OCI-LY1 (cell line): ENCODE measurements around the gene EIF1B.

Experiments
- H2AFZ ChIP-seq: fragments of 200-600 bp; sonication (generic), shearing (Covaris generic); 2 replicates; pipeline ENCODE4 v1.6.0; 2014; ENCODE audit warnings: antibody characterized with exemption, mild to moderate bottlenecking, low read length
- H3F3A ChIP-seq: fragments of 200-600 bp; sonication (generic), shearing (Covaris generic); 2 replicates; pipeline ENCODE4 v1.6.0; 2014; ENCODE audit warnings: mild to moderate bottlenecking, antibody characterized with exemption, low read length, moderate library complexity; ENCODE audit not compliant: insufficient read depth
- H3K27ac ChIP-seq: fragments of 200-600 bp; sonication (generic); 2 replicates; pipeline ENCODE4 v1.5.1; 2014; ENCODE audit warnings: low read length, mixed run types, mild to moderate bottlenecking, low read depth; ENCODE audit not compliant: poor library complexity, severe bottlenecking
- H3K27me3 ChIP-seq: fragments of 200-600 bp; sonication (generic); 2 replicates; pipeline ENCODE4 v1.6.0; 2014; ENCODE audit warnings: antibody characterized with exemption, mild to moderate bottlenecking, low read length, moderate library complexity; ENCODE audit not compliant: insufficient read depth
- H3K36me3 ChIP-seq: fragments of 200-600 bp; sonication (generic); 2 replicates; pipeline ENCODE4 v1.6.1; 2014; ENCODE audit warnings: mild to moderate bottlenecking, antibody characterized with exemption, low read length, moderate library complexity, mixed read lengths; ENCODE audit not compliant: insufficient read depth
- H3K4me1 ChIP-seq: fragments of 200-600 bp; sonication (generic); 2 replicates; pipeline ENCODE4 v1.5.1; 2014; ENCODE audit warnings: mild to moderate bottlenecking, low read length, moderate library complexity; ENCODE audit not compliant: insufficient read depth, severe bottlenecking
- H3K4me2 ChIP-seq: fragments of 200-600 bp; sonication (generic), shearing (Covaris generic); 2 replicates; pipeline ENCODE4 v1.6.1; 2014; ENCODE audit warnings: low read length
- H3K4me3 ChIP-seq: fragments of 200-600 bp; sonication (generic); 2 replicates; pipeline ENCODE4 v1.5.1; 2014; ENCODE audit warnings: low read length, low read depth, mild to moderate bottlenecking, mixed read lengths; ENCODE audit not compliant: poor library complexity, severe bottlenecking
- H3K79me2 ChIP-seq: fragments of 200-600 bp; shearing (Covaris generic); 2 replicates; pipeline ENCODE4 v1.6.1; 2016; ENCODE audit warnings: mixed run types, low read length, mixed read lengths; ENCODE audit not compliant: insufficient read depth
- H3K9ac ChIP-seq: fragments of 200-600 bp; sonication (generic), shearing (Covaris generic); 2 replicates; pipeline ENCODE4 v1.6.1; 2014; ENCODE audit warnings: mild to moderate bottlenecking, low read length, mixed read lengths
- H3K9me2 ChIP-seq: fragments of 200-600 bp; sonication (generic), shearing (Covaris generic); 2 replicates; pipeline ENCODE4 v1.6.1; 2014; ENCODE audit warnings: low read depth, mild to moderate bottlenecking, low read length, mixed read lengths
- H3K9me3 ChIP-seq: fragments of 200-600 bp; shearing (Covaris generic); 2 replicates; pipeline ENCODE4 v1.6.1; 2014; ENCODE audit warnings: low read length, mixed read lengths
- H4K20me1 ChIP-seq: fragments of 200-600 bp; sonication (generic), shearing (Covaris generic); 2 replicates; pipeline ENCODE4 v1.6.0; 2016; ENCODE audit warnings: mild to moderate bottlenecking, low read length; ENCODE audit not compliant: insufficient read depth
- CTCF ChIP-seq: fragments of 200-600 bp; sonication (generic), shearing (Covaris generic); IDR thresholded peaks from 2 replicates; pipeline ENCODE4 v1.5.1; 2017; ENCODE audit warnings: mild to moderate bottlenecking, antibody characterized with exemption, low read length, moderate library complexity, mixed read lengths
- EZH2 ChIP-seq: fragments of 200-600 bp; sonication (generic), shearing (Covaris generic); IDR thresholded peaks from 2 replicates; pipeline ENCODE4 v1.8.0; 2017; ENCODE audit warnings: borderline replicate concordance, mixed run types, mild to moderate bottlenecking, antibody characterized with exemption, low read length, moderate library complexity, mixed read lengths

Gene EIF1B

GRCh38 chr3:40329071-40329470, 19.6 kb downstream of the EIF1B start:
- H4K20me1 ChIP-seq: no peaks in the 10 kb centered on the region
- no peak overlapping the region for H3K27ac ChIP-seq
- TF ChIP-seq EZH2 (no peak), CTCF (no peak)
- no peaks in the 10 kb centered on the region for H3K79me2 ChIP-seq
- H3K4me1 ChIP-seq: peaks cover 9% of the 10 kb centered on the region
- H3K9me2 ChIP-seq: no peaks in the 10 kb centered on the region
- no peak overlapping the region for H3K9ac ChIP-seq
- no peak overlapping the region for H2AFZ ChIP-seq
- H3K4me3 ChIP-seq: no peak overlapping the region
- H3K9me3 ChIP-seq: no peaks in the 10 kb centered on the region
- H3K36me3 ChIP-seq: no peaks in the 10 kb centered on the region
- H3K4me2 ChIP-seq: no peak overlapping the region
- H3K27me3 ChIP-seq: peaks cover 4% of the 10 kb centered on the region; the same call in 1 of the 2 replicates
- no peaks in the 10 kb centered on the region for H3F3A ChIP-seq

GRCh38 chr3:40332684-40333083, 23.2 kb downstream of the EIF1B start:
- no peak overlapping the region for H3K9ac ChIP-seq
- no peak overlapping the region for H3K4me3 ChIP-seq
- H3K9me3 ChIP-seq: no peaks in the 10 kb centered on the region
- H3K27me3 ChIP-seq: peaks cover 4% of the 10 kb centered on the region; the same call in 1 of the 2 replicates
- no peaks in the 10 kb centered on the region for H3K36me3 ChIP-seq
- TF ChIP-seq CTCF (no peak), EZH2 (no peak)
- H2AFZ ChIP-seq: no peak overlapping the region
- no peaks in the 10 kb centered on the region for H4K20me1 ChIP-seq
- H3K4me1 ChIP-seq: no peaks in the 10 kb centered on the region
- H3K4me2 ChIP-seq: no peak overlapping the region
- H3K27ac ChIP-seq: no peak overlapping the region
- no peaks in the 10 kb centered on the region for H3K79me2 ChIP-seq
- H3K9me2 ChIP-seq: no peaks in the 10 kb centered on the region
- no peaks in the 10 kb centered on the region for H3F3A ChIP-seq

GRCh38 chr3:40333416-40333815, 23.9 kb downstream of the EIF1B start:
- Histone ChIP-seq H2AFZ (no peak overlapping the region), H3F3A (no peaks in the 10 kb centered on the region), H3K4me3 (no peak overlapping the region), H3K4me1 (no peaks in the 10 kb centered on the region), H3K36me3 (no peaks in the 10 kb centered on the region), H3K9ac (no peak overlapping the region), H3K4me2 (no peak overlapping the region), H4K20me1 (no peaks in the 10 kb centered on the region), H3K27ac (no peak overlapping the region), H3K79me2 (no peaks in the 10 kb centered on the region), H3K27me3 (peaks cover 4% of the 10 kb centered on the region; the same call in 1 of the 2 replicates), H3K9me2 (no peaks in the 10 kb centered on the region), H3K9me3 (no peaks in the 10 kb centered on the region)
- TF ChIP-seq CTCF (no peak), EZH2 (no peak)
